ENCODE results near the gene RHBDD2.

- no peak for TF ChIP-seq CTCF (IDR thresholded peaks at IDR 0.05; ENCODE audit: borderline replicate concordance, extremely low read depth, low read length, poor library complexity, severe bottlenecking)
- TF ChIP-seq EZH2 (IDR thresholded peaks at IDR 0.05; ENCODE audit: borderline replicate concordance, low read depth, low read length, severe bottlenecking) = no peak
These were observed 47.9 kb upstream of the RHBDD2 start for GRCh38 chr7:75830978-75831377.
